GM12878 (cell line): ENCODE measurements around the gene SLC25A27.

ENCODE experiments used
- BMI1 ChIP-seq: fragments of 450-650 bp; IDR thresholded peaks from 2 replicates; pipeline ENCODE4 v1.6.1; 2016; ENCODE audit warnings: mild to moderate bottlenecking, moderate library complexity, borderline replicate concordance
- CEBPB ChIP-seq, 2 experiments: fragments of 150-350 bp in 1 of 2; IDR thresholded peaks; 2 replicates each; pipeline ENCODE4 v1.6.1; 2012 to 2014; ENCODE audit warnings: low read depth in 2 of 2, low read length in 2 of 2, borderline replicate concordance in 1 of 2, inconsistent platforms in 1 of 2
- NR2F1 ChIP-seq: fragments of 450-650 bp; conservative IDR thresholded peaks from 2 replicates; pipeline ENCODE4 v1.6.1; 2017; ENCODE audit warnings: mild to moderate bottlenecking
- RBBP5 ChIP-seq: fragments of 200-600 bp; sonication (generic); conservative IDR thresholded peaks from 2 replicates; pipeline ENCODE4 v1.6.1; 2016
- TF ChIP-seq, protein P1 (sequence below), 3 experiments: IDR thresholded peaks in 2 of 3; conservative IDR thresholded peaks in 1 of 3; 2 replicates each; pipeline ENCODE4 v1.5.1; 2011; ENCODE audit warnings: low read depth in 3 of 3, low read length in 3 of 3, mild to moderate bottlenecking in 3 of 3, control low read depth in 2 of 3, moderate library complexity in 2 of 3, inconsistent platforms in 1 of 3, mixed read lengths in 1 of 3; ENCODE audit not compliant: control insufficient read depth in 2 of 3, insufficient read depth in 1 of 3; ENCODE audit errors: extremely low read depth in 1 of 3
- TF ChIP-seq, protein P2 (sequence below): IDR thresholded peaks from 2 replicates; pipeline ENCODE4 v1.6.1; 2012; ENCODE audit warnings: low read depth, low read length, improper control_type of control experiment
- TF ChIP-seq, protein P3 (sequence below): fragments of 450-650 bp; formaldehyde crosslinking; IDR thresholded peaks from 2 replicates; pipeline ENCODE4 v1.5.0; 2022; ENCODE audit warnings: mild to moderate bottlenecking, missing genetic modification characterization

DNA sequence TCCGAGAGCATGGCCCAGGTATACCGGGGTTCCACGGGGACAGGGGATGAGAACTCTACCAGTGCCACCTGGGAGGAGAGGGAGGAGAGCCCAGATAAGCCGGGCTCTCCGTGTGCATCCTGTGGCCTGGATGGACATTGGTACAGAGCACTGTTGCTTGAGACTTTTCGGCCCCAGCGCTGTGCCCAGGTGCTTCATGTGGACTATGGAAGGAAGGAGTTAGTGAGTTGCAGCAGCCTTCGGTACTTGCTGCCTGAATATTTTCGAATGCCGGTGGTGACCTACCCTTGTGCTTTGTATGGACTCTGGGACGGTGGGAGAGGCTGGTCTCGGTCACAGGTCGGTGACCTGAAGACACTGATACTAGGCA, 36.2 kb downstream of the SLC25A27 start:
- TF ChIP-seq RBBP5 (no peak), NR2F1 (no peak), CEBPB (IDR thresholded peaks at IDR 0.05; ENCODE audit: borderline replicate concordance in 1 of 2, low read depth in 2 of 2, low read length in 2 of 2) (no peak), BMI1 (no peak)
- TF ChIP-seq, protein P1, sequence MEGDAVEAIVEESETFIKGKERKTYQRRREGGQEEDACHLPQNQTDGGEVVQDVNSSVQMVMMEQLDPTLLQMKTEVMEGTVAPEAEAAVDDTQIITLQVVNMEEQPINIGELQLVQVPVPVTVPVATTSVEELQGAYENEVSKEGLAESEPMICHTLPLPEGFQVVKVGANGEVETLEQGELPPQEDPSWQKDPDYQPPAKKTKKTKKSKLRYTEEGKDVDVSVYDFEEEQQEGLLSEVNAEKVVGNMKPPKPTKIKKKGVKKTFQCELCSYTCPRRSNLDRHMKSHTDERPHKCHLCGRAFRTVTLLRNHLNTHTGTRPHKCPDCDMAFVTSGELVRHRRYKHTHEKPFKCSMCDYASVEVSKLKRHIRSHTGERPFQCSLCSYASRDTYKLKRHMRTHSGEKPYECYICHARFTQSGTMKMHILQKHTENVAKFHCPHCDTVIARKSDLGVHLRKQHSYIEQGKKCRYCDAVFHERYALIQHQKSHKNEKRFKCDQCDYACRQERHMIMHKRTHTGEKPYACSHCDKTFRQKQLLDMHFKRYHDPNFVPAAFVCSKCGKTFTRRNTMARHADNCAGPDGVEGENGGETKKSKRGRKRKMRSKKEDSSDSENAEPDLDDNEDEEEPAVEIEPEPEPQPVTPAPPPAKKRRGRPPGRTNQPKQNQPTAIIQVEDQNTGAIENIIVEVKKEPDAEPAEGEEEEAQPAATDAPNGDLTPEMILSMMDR (IDR thresholded peaks at IDR 0.05 in 2 of 3, conservative IDR thresholded peaks at IDR 0.05 in 1 of 3; ENCODE audit: control insufficient read depth in 2 of 3, extremely low read depth in 1 of 3, insufficient read depth in 1 of 3, low read depth in 3 of 3, low read length in 3 of 3): no peak
- TF ChIP-seq, protein P2, sequence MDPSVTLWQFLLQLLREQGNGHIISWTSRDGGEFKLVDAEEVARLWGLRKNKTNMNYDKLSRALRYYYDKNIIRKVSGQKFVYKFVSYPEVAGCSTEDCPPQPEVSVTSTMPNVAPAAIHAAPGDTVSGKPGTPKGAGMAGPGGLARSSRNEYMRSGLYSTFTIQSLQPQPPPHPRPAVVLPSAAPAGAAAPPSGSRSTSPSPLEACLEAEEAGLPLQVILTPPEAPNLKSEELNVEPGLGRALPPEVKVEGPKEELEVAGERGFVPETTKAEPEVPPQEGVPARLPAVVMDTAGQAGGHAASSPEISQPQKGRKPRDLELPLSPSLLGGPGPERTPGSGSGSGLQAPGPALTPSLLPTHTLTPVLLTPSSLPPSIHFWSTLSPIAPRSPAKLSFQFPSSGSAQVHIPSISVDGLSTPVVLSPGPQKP: no peak
- TF ChIP-seq, protein P3, sequence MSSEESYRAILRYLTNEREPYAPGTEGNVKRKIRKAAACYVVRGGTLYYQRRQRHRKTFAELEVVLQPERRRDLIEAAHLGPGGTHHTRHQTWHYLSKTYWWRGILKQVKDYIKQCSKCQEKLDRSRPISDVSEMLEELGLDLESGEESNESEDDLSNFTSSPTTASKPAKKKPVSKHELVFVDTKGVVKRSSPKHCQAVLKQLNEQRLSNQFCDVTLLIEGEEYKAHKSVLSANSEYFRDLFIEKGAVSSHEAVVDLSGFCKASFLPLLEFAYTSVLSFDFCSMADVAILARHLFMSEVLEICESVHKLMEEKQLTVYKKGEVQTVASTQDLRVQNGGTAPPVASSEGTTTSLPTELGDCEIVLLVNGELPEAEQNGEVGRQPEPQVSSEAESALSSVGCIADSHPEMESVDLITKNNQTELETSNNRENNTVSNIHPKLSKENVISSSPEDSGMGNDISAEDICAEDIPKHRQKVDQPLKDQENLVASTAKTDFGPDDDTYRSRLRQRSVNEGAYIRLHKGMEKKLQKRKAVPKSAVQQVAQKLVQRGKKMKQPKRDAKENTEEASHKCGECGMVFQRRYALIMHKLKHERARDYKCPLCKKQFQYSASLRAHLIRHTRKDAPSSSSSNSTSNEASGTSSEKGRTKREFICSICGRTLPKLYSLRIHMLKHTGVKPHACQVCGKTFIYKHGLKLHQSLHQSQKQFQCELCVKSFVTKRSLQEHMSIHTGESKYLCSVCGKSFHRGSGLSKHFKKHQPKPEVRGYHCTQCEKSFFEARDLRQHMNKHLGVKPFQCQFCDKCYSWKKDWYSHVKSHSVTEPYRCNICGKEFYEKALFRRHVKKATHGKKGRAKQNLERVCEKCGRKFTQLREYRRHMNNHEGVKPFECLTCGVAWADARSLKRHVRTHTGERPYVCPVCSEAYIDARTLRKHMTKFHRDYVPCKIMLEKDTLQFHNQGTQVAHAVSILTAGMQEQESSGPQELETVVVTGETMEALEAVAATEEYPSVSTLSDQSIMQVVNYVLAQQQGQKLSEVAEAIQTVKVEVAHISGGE (CRISPR knock-in tag): no peak
